Measurements from ENCODE around the gene MYL10.

- TF ChIP-seq, protein P1, sequence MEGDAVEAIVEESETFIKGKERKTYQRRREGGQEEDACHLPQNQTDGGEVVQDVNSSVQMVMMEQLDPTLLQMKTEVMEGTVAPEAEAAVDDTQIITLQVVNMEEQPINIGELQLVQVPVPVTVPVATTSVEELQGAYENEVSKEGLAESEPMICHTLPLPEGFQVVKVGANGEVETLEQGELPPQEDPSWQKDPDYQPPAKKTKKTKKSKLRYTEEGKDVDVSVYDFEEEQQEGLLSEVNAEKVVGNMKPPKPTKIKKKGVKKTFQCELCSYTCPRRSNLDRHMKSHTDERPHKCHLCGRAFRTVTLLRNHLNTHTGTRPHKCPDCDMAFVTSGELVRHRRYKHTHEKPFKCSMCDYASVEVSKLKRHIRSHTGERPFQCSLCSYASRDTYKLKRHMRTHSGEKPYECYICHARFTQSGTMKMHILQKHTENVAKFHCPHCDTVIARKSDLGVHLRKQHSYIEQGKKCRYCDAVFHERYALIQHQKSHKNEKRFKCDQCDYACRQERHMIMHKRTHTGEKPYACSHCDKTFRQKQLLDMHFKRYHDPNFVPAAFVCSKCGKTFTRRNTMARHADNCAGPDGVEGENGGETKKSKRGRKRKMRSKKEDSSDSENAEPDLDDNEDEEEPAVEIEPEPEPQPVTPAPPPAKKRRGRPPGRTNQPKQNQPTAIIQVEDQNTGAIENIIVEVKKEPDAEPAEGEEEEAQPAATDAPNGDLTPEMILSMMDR (IDR thresholded peaks at IDR 0.05 in 4 of 5, conservative IDR thresholded peaks at IDR 0.05 in 1 of 5): no peak
- no peak for TF ChIP-seq POLR2A (IDR thresholded peaks at IDR 0.05)
These were observed 29.9 kb downstream of the MYL10 start for GRCh38 chr7:101598986-101599771.
